K562 (cell line): ENCODE measurements around the gene SGCB. TPM values are rescaled to one million over a fixed set of nuclear protein-coding genes. Genes with fewer than 3 reads are reported as not detected.

Experiments used
- COPS2 ChIP-seq: fragments of 450-650 bp; conservative IDR thresholded peaks from 2 replicates; pipeline ENCODE4 v1.6.1; 2016; ENCODE audit warnings: mild to moderate bottlenecking, moderate library complexity
- HES1 ChIP-seq: fragments of 450-650 bp; IDR thresholded peaks from 2 replicates; pipeline ENCODE4 v1.6.1; 2016; ENCODE audit warnings: low read depth, mild to moderate bottlenecking, moderate library complexity
- MAZ ChIP-seq, 2 experiments: fragments of 450-650 bp in 1 of 2; sonication (generic) in 1 of 2; formaldehyde crosslinking; IDR thresholded peaks in 1 of 2; conservative IDR thresholded peaks in 1 of 2; 2 replicates each; pipeline versions ENCODE4 v1.4.0 to v1.5.0; 2020; ENCODE audit warnings: mild to moderate bottlenecking in 1 of 2, missing genetic modification reagents in 1 of 2
- MYNN ChIP-seq, 2 experiments: sonication (generic); formaldehyde crosslinking in 1 of 2; IDR thresholded peaks; 2 replicates each; pipeline versions ENCODE4 v1.5.0 to v1.6.1; 2016 to 2020; ENCODE audit warnings: antibody characterized with exemption in 1 of 2, missing genetic modification reagents in 1 of 2
- NFIC ChIP-seq: fragments of 450-650 bp; IDR thresholded peaks from 2 replicates; pipeline ENCODE4 v1.6.1; 2017; ENCODE audit warnings: mild to moderate bottlenecking, inconsistent platforms
- PBX2 ChIP-seq, 2 experiments: IDR thresholded peaks in 1 of 2; conservative IDR thresholded peaks in 1 of 2; 2 replicates each; pipeline ENCODE4 v1.6.1; 2016; ENCODE audit warnings: low read depth in 2 of 2, mild to moderate bottlenecking in 1 of 2, missing compliant biosample characterization in 1 of 2, missing genetic modification characterization in 1 of 2, moderate library complexity in 1 of 2
- POLR3A ChIP-seq: IDR thresholded peaks from 2 replicates; pipeline ENCODE4 v1.6.1; 2011; ENCODE audit warnings: borderline replicate concordance, mild to moderate bottlenecking, moderate library complexity; ENCODE audit not compliant: insufficient read length, insufficient read depth; ENCODE audit errors: extremely low read depth
- POU5F1 ChIP-seq: fragments of 150-350 bp; IDR thresholded peaks from 2 replicates; pipeline ENCODE4 v1.6.1; 2014; ENCODE audit warnings: borderline replicate concordance, low read length, low read depth, mild to moderate bottlenecking; ENCODE audit not compliant: partially characterized antibody
- PRMT5 ChIP-seq: sonication (generic); formaldehyde crosslinking; IDR thresholded peaks from 2 replicates; pipeline ENCODE4 v1.5.0; 2020; ENCODE audit warnings: missing genetic modification reagents
- TRIM24 ChIP-seq, 2 experiments: fragments of 450-650 bp; IDR thresholded peaks; 2 replicates each; pipeline ENCODE4 v1.6.1; 2016
- ZNF197 ChIP-seq: fragments of 200-800 bp; sonication (Bioruptor generic); IDR thresholded peaks from 2 replicates; pipeline ENCODE4 v1.6.1; 2016; ENCODE audit warnings: low read depth, missing genetic modification characterization, missing compliant biosample characterization
- polyA plus RNA-seq, 8 experiments: library from polyadenylated mRNA; depleted of rRNA in 4 of 8; stranded (reverse) in 5 of 8; unstranded in 3 of 8; fragments of >200 nt; fragmentation: Nextera tagmentation in 2 of 8; fragmentation: Illumina TruSeq in 1 of 8; extraction: Ambion mirVana in 2 of 8; extraction: Trizol in 1 of 8; gene quantifications; 2 replicates each; pipeline versions ENCODE4 v1.2.1 to v1.2.3, GENCODE V29; 2011 to 2014; ENCODE audit warnings: inconsistent platforms in 1 of 8, missing spikeins in 1 of 8
- total RNA-seq, 7 experiments: library from RNA; depleted of rRNA in 6 of 7; stranded (reverse); fragments of >200 nt in 6 of 7; fragmentation: Illumina TruSeq in 2 of 7; extraction: Trizol in 2 of 7; gene quantifications; 2 replicates each; pipeline versions ENCODE4 v1.2.1 to v1.2.3, GENCODE V29; 2011 to 2021; ENCODE audit warnings: low replicate concordance in 1 of 7

SGCB gene
- total and polyA plus RNA-seq, 9 of the 15 experiments (the other 6 are each of a cell fraction or from before 2014, with no cell fraction given): 0.01 to 0.20 (median 0.07) TPM; not detected in 3

- TF ChIP-seq HES1: no peak
- TF ChIP-seq ZNF197 (CRISPR knock-in tag): no peak
- no peak for TF ChIP-seq TRIM24 (IDR thresholded peaks at IDR 0.05)
- TF ChIP-seq POU5F1: no peak
- TF ChIP-seq MAZ (CRISPR knock-in tag; conservative IDR thresholded peaks at IDR 0.05 in 1 of 2, IDR thresholded peaks at IDR 0.05 in 1 of 2): no peak
- no peak for TF ChIP-seq MYNN (IDR thresholded peaks at IDR 0.05)
- TF ChIP-seq MYNN (CRISPR knock-in tag; IDR thresholded peaks at IDR 0.05): no peak
- no peak for TF ChIP-seq PBX2 (CRISPR knock-in tag; IDR thresholded peaks at IDR 0.05; ENCODE audit: low read depth)
- TF ChIP-seq PBX2 (tag; conservative IDR thresholded peaks at IDR 0.05; ENCODE audit: low read depth): no peak
- no peak for TF ChIP-seq COPS2
- no peak for TF ChIP-seq NFIC
- TF ChIP-seq PRMT5 (CRISPR knock-in tag): no peak
- TF ChIP-seq POLR3A: no peak
These were observed 20.2 kb upstream of the SGCB start (continued) for GRCh38 chr4:52058275-52058674.
